Esophagus muscularis mucosa (tissue), 4 donors: ENCODE data around the gene AIF1. TPM values are rescaled to one million over a fixed set of nuclear protein-coding genes. Genes with fewer than 3 reads are reported as not detected.

Experiments used
- DNase-seq: peaks from one replicate; pipeline ENCODE4 v3.0.0-alpha.2; 2017; ENCODE audit errors: extremely low spot score
- H3K27ac ChIP-seq, 4 donors: fragments of 200-600 bp; sonication (generic); replicated peaks in 1 of 4; 1 replicate in 3 of 4; 2 replicates in 1 of 4; pipeline ENCODE4 v1.5.1; 2016 to 2019; ENCODE audit warnings: mild to moderate bottlenecking in 1 of 4
- H3K27me3 ChIP-seq, 4 donors: fragments of 200-600 bp; sonication (generic); one replicate each; pipeline versions ENCODE4 v1.5.1 to v1.6.0; 2016 to 2019
- H3K36me3 ChIP-seq, 4 donors: fragments of 200-600 bp; sonication (generic); one replicate each; pipeline ENCODE4 v1.5.1; 2016 to 2019
- H3K4me1 ChIP-seq, 4 donors: fragments of 200-600 bp; sonication (generic); one replicate each; pipeline ENCODE4 v1.5.1; 2016 to 2019
- H3K4me3 ChIP-seq, 4 donors: fragments of 200-600 bp; sonication (generic); 1 replicate in 2 of 4; 2 replicates in 2 of 4; pipeline ENCODE4 v1.5.1; 2016 to 2019; ENCODE audit warnings: mild to moderate bottlenecking in 4 of 4, moderate library complexity in 1 of 4
- H3K9me3 ChIP-seq, 4 donors: fragments of 200-600 bp; sonication (generic); 1 replicate in 3 of 4; 2 replicates in 1 of 4; pipeline ENCODE4 v1.5.1; 2016 to 2019
- CTCF ChIP-seq, 3 experiments: fragments of 200-600 bp in 2 of 3; fragments of 450-650 bp in 1 of 3; sonication (generic) in 2 of 3; IDR thresholded peaks; one replicate each; pipeline ENCODE4 v1.5.1; 2017 to 2019; ENCODE audit warnings: antibody characterized with exemption in 3 of 3, mild to moderate bottlenecking in 2 of 3, moderate library complexity in 1 of 3
- EP300 ChIP-seq: sonication (generic); formaldehyde crosslinking; IDR thresholded peaks from one replicate; pipeline ENCODE4 v1.6.1; 2017; ENCODE audit warnings: antibody characterized with exemption
- POLR2A ChIP-seq: fragments of 450-650 bp; IDR thresholded peaks from one replicate; pipeline ENCODE4 v1.6.1; 2017; ENCODE audit warnings: antibody characterized with exemption, moderate library complexity, mild to moderate bottlenecking, low read depth
- POLR2AphosphoS5 ChIP-seq, 2 donors: sonication (generic); formaldehyde crosslinking; IDR thresholded peaks; one replicate each; pipeline ENCODE4 v1.6.1; 2017; ENCODE audit warnings: antibody characterized with exemption in 2 of 2
- WGBS: methylation state at CpG from one replicate; pipeline ENCODE4 v1.1.5; 2018; 5-methylcytosine and 5-hydroxymethylcytosine counted together
- intact Hi-C: fragments of 100-400 bp; cut with DNase I; formaldehyde crosslinking; loops from one replicate; pipeline ENCODE4 v1.15.1; 2023
- total RNA-seq, 4 donors: library from RNA; depleted of rRNA; stranded (reverse); fragments of >200 nt; gene quantifications; one replicate each; pipeline versions ENCODE4 v1.1.0 to v1.2.1, GENCODE V29; 2016

AIF1 gene
- total RNA-seq, 4 donors from 2014 or later: 9.4 to 41.9 (median 14.4) TPM

DNA sequence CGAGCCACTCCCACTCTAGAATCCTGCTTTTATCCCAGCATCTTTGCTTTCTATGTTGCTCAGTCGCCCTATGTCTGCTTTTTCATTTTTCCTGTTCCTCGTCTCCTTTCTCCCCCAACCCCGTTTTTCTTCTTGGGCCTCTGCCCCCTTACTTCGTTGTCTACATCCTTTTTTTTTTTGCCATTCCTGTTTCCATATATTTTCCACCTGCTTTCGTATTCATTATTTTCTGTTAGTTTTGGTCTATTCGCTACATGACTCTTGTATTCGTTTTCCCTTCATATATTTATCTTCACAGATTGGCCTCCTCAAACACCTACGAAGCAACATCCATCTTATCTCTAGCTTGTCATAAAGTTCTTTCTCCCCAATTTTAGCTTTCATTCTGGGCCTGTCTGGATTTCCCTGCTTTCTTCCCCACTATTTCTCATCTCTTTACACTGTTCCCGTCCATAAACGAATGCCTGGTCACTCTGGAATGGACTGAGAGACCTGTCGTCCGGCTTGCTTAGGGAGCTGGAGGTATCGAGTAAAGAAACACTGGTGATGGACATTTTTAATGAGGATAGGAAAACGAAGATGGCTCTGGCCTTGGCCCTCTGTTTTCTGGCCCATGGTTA lies 6.4 kb downstream of the AIF1 start:
- Histone ChIP-seq H3K4me3 (peak overlapping the region; percentile 69 to 88 (median 77)), H3K27me3 (no peaks in the 10 kb centered on the region), H3K4me1 (peaks cover 15 to 32% (median 24%) of the 10 kb centered on the region in 4 donors), H3K36me3 (peaks cover 29 to 40% (median 36%) of the 10 kb centered on the region in 4 donors), H3K9me3 (no peaks in the 10 kb centered on the region), H3K27ac (peak overlapping the region; percentile 92 to 99 (median 96))
- TF ChIP-seq EP300 (no peak), POLR2A (no peak), CTCF (IDR thresholded peaks at IDR 0.05) (no peak), POLR2AphosphoS5 (IDR thresholded peaks at IDR 0.05) (no peak)
- 5% methylated on average over 15 of the region's 15 CpGs for WGBS
- DNase-seq: no peak
- intact Hi-C loops: no loop called here

DNA sequence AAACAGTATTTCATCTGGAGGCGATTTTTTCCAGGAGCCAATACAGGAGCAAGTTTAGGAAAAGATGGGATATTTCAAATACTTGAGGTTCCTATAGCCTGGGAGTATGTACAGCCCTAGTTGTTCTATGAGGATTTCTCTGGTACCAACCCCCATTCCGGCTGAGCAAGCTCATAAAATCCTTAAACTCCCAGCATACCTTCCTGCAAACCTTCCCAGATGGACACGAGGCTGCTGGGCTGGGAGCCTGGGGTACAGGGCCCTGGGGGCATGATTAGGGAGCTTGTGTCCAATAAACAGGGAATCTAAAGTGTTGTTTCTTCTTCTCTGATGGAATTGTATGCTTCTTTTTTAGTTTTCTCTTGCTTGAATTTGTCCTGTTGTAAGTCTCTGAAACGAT lies 7.0 kb downstream of the AIF1 start:
- Histone ChIP-seq H3K27me3 (no peaks in the 10 kb centered on the region), H3K4me1 (peaks cover 15 to 32% (median 24%) of the 10 kb centered on the region in 4 donors), H3K4me3 (peak overlapping the region; percentile 69 to 88 (median 77)), H3K36me3 (peaks cover 35 to 45% (median 41%) of the 10 kb centered on the region in 4 donors), H3K9me3 (no peaks in the 10 kb centered on the region), H3K27ac (peak overlapping the region; percentile 92 to 99 (median 96))
- DNase-seq: no peak
- WGBS: 23% methylated on average over 4 of the region's 4 CpGs
- intact Hi-C loops: no loop called here
- no peak for TF ChIP-seq CTCF (IDR thresholded peaks at IDR 0.05)

- H3K9me3 ChIP-seq: no peaks in the 10 kb centered on the region
- no peak for DNase-seq
- peak overlapping the region; percentile 92 to 99 (median 96) for H3K27ac ChIP-seq
- TF ChIP-seq EP300 (no peak), CTCF (IDR thresholded peaks at IDR 0.05) (no peak), POLR2A (no peak), POLR2AphosphoS5 (IDR thresholded peaks at IDR 0.05) (no peak)
- peaks cover 15 to 32% (median 24%) of the 10 kb centered on the region in 4 donors for H3K4me1 ChIP-seq
- 42% methylated on average over 10 of the region's 10 CpGs for WGBS
- H3K4me3 ChIP-seq: no peak overlapping the region
- intact Hi-C loops: no loop called here
- no peaks in the 10 kb centered on the region for H3K27me3 ChIP-seq
- peaks cover 42 to 52% (median 48%) of the 10 kb centered on the region in 4 donors for H3K36me3 ChIP-seq
These were observed 7.7 kb downstream of the AIF1 start for GRCh38 chr6:31622684-31623091.

DNA sequence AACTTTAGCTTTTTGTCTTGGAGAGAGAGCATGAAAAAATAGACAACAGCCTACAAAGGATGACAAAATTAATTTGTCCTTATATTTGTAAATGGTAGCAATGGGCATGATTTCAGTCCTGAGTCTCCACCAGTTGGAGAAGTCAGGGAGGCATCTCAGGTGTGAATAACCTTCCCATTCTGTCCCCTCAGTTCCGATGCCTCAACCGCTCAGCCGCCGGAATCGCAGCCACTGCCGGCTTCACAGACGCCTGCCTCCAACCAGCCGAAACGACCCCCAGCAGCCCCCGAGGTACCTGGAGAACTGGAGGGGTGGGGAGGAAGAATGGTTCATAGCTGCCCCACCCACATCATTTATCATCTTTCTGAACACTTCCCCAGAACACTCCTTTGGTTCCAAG lies 9.0 kb downstream of the AIF1 start:
- TF ChIP-seq POLR2AphosphoS5 (IDR thresholded peaks at IDR 0.05): no peak
- TF ChIP-seq EP300: no peak
- no peak for TF ChIP-seq POLR2A
- TF ChIP-seq CTCF (IDR thresholded peaks at IDR 0.05): no peak
- WGBS: 79% methylated on average over 10 of the region's 10 CpGs
- DNase-seq: no peak
- peaks cover 55 to 66% (median 62%) of the 10 kb centered on the region in 4 donors for H3K36me3 ChIP-seq
- H3K27ac ChIP-seq: no peak overlapping the region
- no peaks in the 10 kb centered on the region for H3K9me3 ChIP-seq
- peaks cover 15 to 32% (median 23%) of the 10 kb centered on the region in 4 donors for H3K4me1 ChIP-seq
- no peak overlapping the region for H3K4me3 ChIP-seq
- intact Hi-C loops: no loop called here
- H3K27me3 ChIP-seq: no peaks in the 10 kb centered on the region

GRCh38 chr6:31626952-31627351 lies 11.9 kb downstream of the AIF1 start:
- 86% methylated on average over 10 of the region's 10 CpGs for WGBS
- intact Hi-C loops: no loop called here

More at GRCh38 chr6:31626952-31627351, 11.9 kb downstream of the AIF1 start:
- H3K27me3 ChIP-seq: no peaks in the 10 kb centered on the region
- H3K9me3 ChIP-seq: no peaks in the 10 kb centered on the region
- H3K36me3 ChIP-seq: peaks cover 81 to 95% (median 91%) of the 10 kb centered on the region in 4 donors
- TF ChIP-seq CTCF (IDR thresholded peaks at IDR 0.05): no peak
- no peak for TF ChIP-seq POLR2AphosphoS5 (IDR thresholded peaks at IDR 0.05)
- TF ChIP-seq EP300: no peak
- no peak for TF ChIP-seq POLR2A
- peaks cover 6 to 19% (median 11%) of the 10 kb centered on the region in 4 donors for H3K4me1 ChIP-seq
- DNase-seq: no peak
- H3K4me3 ChIP-seq: no peak overlapping the region
- H3K27ac ChIP-seq: no peak overlapping the region
